CD4-positive, alpha-beta memory T cell (primary cell): ENCODE results near the gene FAM229A. TPM values are rescaled to one million over a fixed set of nuclear protein-coding genes. Genes with fewer than 3 reads are reported as not detected.
"Not testable (repeated sequence)": the region's sequence is repeated elsewhere in the genome, so short reads cannot be mapped to it uniquely, and the experiment has no call there.

Source experiments
- CTCF ChIA-PET: fragments of 350-600 bp; sonication (Branson Sonifier 250); formaldehyde crosslinking; loops from one replicate; lab custom pipeline; 2021; ENCODE audit warnings: inconsistent platforms; ENCODE audit not compliant: partially characterized antibody; lab: Charles Lee
- POLR2A ChIA-PET: fragments of 350-600 bp; sonication (Branson Sonifier 250); formaldehyde crosslinking; loops from one replicate; lab custom pipeline; 2021; ENCODE audit not compliant: partially characterized antibody; lab: Charles Lee
- DNase-seq, 5 donors: peaks; one replicate each; pipeline versions ENCODE4 v3.0.0 to v3.0.0-alpha.2; 2020 to 2022; ENCODE audit warnings: mixed read lengths in 1 of 5
- H3K27ac ChIP-seq: one replicate; pipeline ENCODE4 v1.7.0; 2013; ENCODE audit warnings: low read depth, low read length
- H3K27me3 ChIP-seq: 2 replicates; pipeline ENCODE4 v1.7.0; 2013; ENCODE audit warnings: mild to moderate bottlenecking, low read length, moderate library complexity; ENCODE audit not compliant: insufficient read depth
- H3K36me3 ChIP-seq: 2 replicates; pipeline ENCODE4 v1.7.0; 2013; ENCODE audit warnings: mild to moderate bottlenecking, low read length, moderate library complexity; ENCODE audit not compliant: insufficient read depth
- H3K4me1 ChIP-seq: 2 replicates; pipeline ENCODE4 v1.7.0; 2013; ENCODE audit warnings: mild to moderate bottlenecking, low read length, moderate library complexity; ENCODE audit not compliant: insufficient read depth
- H3K4me3 ChIP-seq, 2 donors: one replicate each; pipeline ENCODE4 v1.7.0; 2013; ENCODE audit warnings: low read length in 2 of 2, mild to moderate bottlenecking in 1 of 2
- H3K9me3 ChIP-seq, 2 donors: one replicate each; pipeline ENCODE4 v1.7.0; 2013; ENCODE audit warnings: low read length in 2 of 2, control low read depth in 1 of 2; ENCODE audit not compliant: control insufficient read depth in 1 of 2
- H3K27ac Mint-ChIP-seq, 7 donors: one replicate each; pipeline ENCODE4 v1.8.0; 2020 to 2021; ENCODE audit warnings: mixed read lengths in 7 of 7, mild to moderate bottlenecking in 6 of 7, inconsistent platforms in 3 of 7, moderate library complexity in 3 of 7
- H3K27me3 Mint-ChIP-seq, 2 donors: one replicate each; pipeline ENCODE4 v1.8.0; 2020 to 2021; ENCODE audit warnings: mixed read lengths in 2 of 2
- H3K36me3 Mint-ChIP-seq, 2 donors: one replicate each; pipeline ENCODE4 v1.8.0; 2020 to 2021; ENCODE audit warnings: mixed read lengths in 2 of 2, inconsistent platforms in 1 of 2, mild to moderate bottlenecking in 1 of 2
- H3K4me1 Mint-ChIP-seq, 4 donors: one replicate each; pipeline ENCODE4 v1.8.0; 2020 to 2021; ENCODE audit warnings: mixed read lengths in 4 of 4, mild to moderate bottlenecking in 1 of 4
- H3K4me3 Mint-ChIP-seq, 8 donors: one replicate each; pipeline ENCODE4 v1.8.0; 2020 to 2021; ENCODE audit warnings: mixed read lengths in 8 of 8, mild to moderate bottlenecking in 7 of 8, moderate library complexity in 6 of 8, inconsistent platforms in 3 of 8
- H3K9me3 Mint-ChIP-seq, 8 donors: one replicate each; pipeline ENCODE4 v1.8.0; 2020 to 2021; ENCODE audit warnings: mixed read lengths in 8 of 8, mild to moderate bottlenecking in 5 of 8, inconsistent platforms in 3 of 8, moderate library complexity in 1 of 8
- intact Hi-C: fragments of 100-400 bp; cut with micrococcal nuclease; formaldehyde crosslinking; loops from one replicate; pipeline ENCODE4 v1.15.1; 2023
- polyA plus RNA-seq, 2 donors: library from polyadenylated mRNA; unstranded; fragments of 300-500 nt; fragmentation: Illumina TruSeq; gene quantifications; one replicate each; pipeline ENCODE4 v1.2.3, GENCODE V29; 2021
- total RNA-seq, 2 experiments: library from RNA; stranded (reverse); gene quantifications; one replicate each; pipeline ENCODE4 v1.2.3, GENCODE V29; 2021

Gene FAM229A
- total and polyA plus RNA-seq, 4 experiments from 2014 or later, result 0.39 to 34.6 (median 32.2) TPM; not detected in 1

GRCh38 chr1:32356478-32356877 is 5.8 kb downstream of the FAM229A start:
- Histone ChIP-seq H3K9me3 (no peaks in the 10 kb centered on the region), H3K27ac (no peak overlapping the region), H3K27me3 (no peaks in the 10 kb centered on the region), H3K36me3 (no peaks in the 10 kb centered on the region), H3K4me1 (peaks cover 17% of the 10 kb centered on the region), H3K4me3 (no peak overlapping the region)
- H3K27me3 Mint-ChIP-seq, result peaks cover 3% of the 10 kb centered on the region in 2 donors
- ChIA-PET CTCF (no interaction called here), POLR2A (interaction anchor here (12.7 kb wide), 1 partner anchor 20 kb away, joined by 173 read pairs; the partner anchor contains the start of gene MARCKSL1)
- H3K4me3 Mint-ChIP-seq, result no peak overlapping the region
- H3K9me3 Mint-ChIP-seq, result peaks cover 0 to 3% (median 0%) of the 10 kb centered on the region in 8 donors
- DNase-seq, result no peak
- H3K4me1 Mint-ChIP-seq, result peaks cover 12 to 45% (median 23%) of the 10 kb centered on the region in 4 donors
- no peaks in the 10 kb centered on the region for H3K36me3 Mint-ChIP-seq
- intact Hi-C loops, result no loop called here
- H3K27ac Mint-ChIP-seq, result peak overlapping the region in 1 of 7 donors; percentile 10

- H3K9me3 ChIP-seq, intact Hi-C loops, H3K27me3 Mint-ChIP-seq, H3K4me3 ChIP-seq, H3K27me3 ChIP-seq, H3K4me3 Mint-ChIP-seq, H3K27ac Mint-ChIP-seq, DNase-seq, H3K36me3 Mint-ChIP-seq, H3K9me3 Mint-ChIP-seq, H3K36me3 ChIP-seq, H3K27ac ChIP-seq: not testable (repeated sequence)
- H3K4me1 Mint-ChIP-seq, result peaks cover 10 to 46% (median 22%) of the 10 kb centered on the region in 4 donors
- H3K4me1 ChIP-seq, result peaks cover 19% of the 10 kb centered on the region
- POLR2A ChIA-PET, result interaction anchor here (0.5 to 12.7 kb wide), 3 partner anchors 16 to 281 kb away, joined by 3 to 173 read pairs (median 3); partner anchors contain the start of gene MARCKSL1
- CTCF ChIA-PET, result interaction anchor here (1.0 kb wide), 1 partner anchor 16 kb away, joined by 4 read pairs; no protein-coding TSS in a partner anchor
These were observed 6.5 kb downstream of the FAM229A start for GRCh38 chr1:32355778-32356177.

GRCh38 chr1:32353886-32354570 is 8.3 kb downstream of the FAM229A start:
- Histone ChIP-seq H3K36me3 (no peaks in the 10 kb centered on the region), H3K27ac (no peak overlapping the region), H3K27me3 (no peaks in the 10 kb centered on the region), H3K4me1 (peaks cover 26% of the 10 kb centered on the region), H3K9me3 (no peaks in the 10 kb centered on the region), H3K4me3 (no peak overlapping the region)
- Mint-ChIP-seq H3K27ac (peak overlapping the region; percentile 19 to 88 (median 48)), H3K4me1 (peaks cover 18 to 48% (median 26%) of the 10 kb centered on the region in 4 donors), H3K36me3 (no peaks in the 10 kb centered on the region), H3K4me3 (peak overlapping the region; percentile 30 to 73 (median 61)), H3K9me3 (peaks cover 0 to 1% (median 0%) of the 10 kb centered on the region in 8 donors), H3K27me3 (no peaks in the 10 kb centered on the region)
- ChIA-PET CTCF (interaction anchor here (1.2 to 1.4 kb wide), 2 partner anchors 18 to 105 kb away, joined by 4 to 5 read pairs; no protein-coding TSS in a partner anchor), POLR2A (interaction anchor here (0.5 to 12.7 kb wide), 6 partner anchors 9 to 281 kb away, joined by 3 to 173 read pairs (median 3); partner anchors contain the start of genes MARCKSL1 and TMEM39B)
- intact Hi-C loops, result no loop called here
- DNase-seq, result no peak

- intact Hi-C loops, result no loop called here
- H3K4me3 ChIP-seq, result no peak overlapping the region
- H3K27me3 ChIP-seq, result no peaks in the 10 kb centered on the region
- ChIA-PET POLR2A (interaction anchor here (0.8 to 12.7 kb wide), 4 partner anchors 17 to 281 kb away, joined by 3 to 173 read pairs (median 8); partner anchors contain the start of genes LCK, MARCKSL1 and TMEM39B), CTCF (interaction anchor here (1.2 to 3.5 kb wide), 4 partner anchors 19 to 138 kb away, joined by 4 to 10 read pairs (median 5); no protein-coding TSS in a partner anchor)
- no peaks in the 10 kb centered on the region for H3K9me3 ChIP-seq
- peaks cover 32% of the 10 kb centered on the region for H3K4me1 ChIP-seq
- H3K27ac Mint-ChIP-seq, result peak overlapping the region; percentile 24 to 88 (median 60)
- H3K4me1 Mint-ChIP-seq, result peaks cover 19 to 54% (median 32%) of the 10 kb centered on the region in 4 donors
- no peaks in the 10 kb centered on the region for H3K27me3 Mint-ChIP-seq
- no peaks in the 10 kb centered on the region for H3K36me3 ChIP-seq
- peaks cover 0 to 1% (median 0%) of the 10 kb centered on the region in 8 donors for H3K9me3 Mint-ChIP-seq
- peak overlapping the region in 7 of 8 donors; percentile 50 to 74 (median 67) for H3K4me3 Mint-ChIP-seq
- peak in 1 of 5 donors; percentile 30 for DNase-seq
- no peak overlapping the region for H3K27ac ChIP-seq
- no peaks in the 10 kb centered on the region for H3K36me3 Mint-ChIP-seq
These were observed 8.9 kb downstream of the FAM229A start for GRCh38 chr1:32353431-32353830.

- peaks cover 21 to 55% (median 36%) of the 10 kb centered on the region in 4 donors for H3K4me1 Mint-ChIP-seq
- POLR2A ChIA-PET, result interaction anchor here (1.4 to 12.7 kb wide), 6 partner anchors 16 to 147 kb away, joined by 3 to 173 read pairs (median 11); partner anchors contain the start of genes HDAC1, IQCC, LCK and MARCKSL1
- no peak overlapping the region for H3K27ac ChIP-seq
These were observed 9.4 kb downstream of the FAM229A start for GRCh38 chr1:32352831-32353383.

GRCh38 chr1:32352239-32352745 is 10.0 kb downstream of the FAM229A start:
- peaks cover 37% of the 10 kb centered on the region for H3K4me1 ChIP-seq
- H3K27ac Mint-ChIP-seq, result peak overlapping the region; percentile 10 to 72 (median 59)
- no peaks in the 10 kb centered on the region for H3K27me3 Mint-ChIP-seq
- H3K27me3 ChIP-seq, result no peaks in the 10 kb centered on the region
- POLR2A ChIA-PET, result interaction anchor here (1.1 to 12.7 kb wide), 12 partner anchors 8 to 172 kb away, joined by 3 to 173 read pairs (median 8); partner anchors contain the start of genes HDAC1, IQCC, LCK and MARCKSL1
- peak overlapping the region in 1 of 2 donors; percentile 65 for H3K4me3 ChIP-seq
- intact Hi-C loops, result no loop called here
- DNase-seq, result no peak
- H3K27ac ChIP-seq, result peak overlapping the region; percentile 71
- H3K36me3 ChIP-seq, result no peaks in the 10 kb centered on the region
- H3K36me3 Mint-ChIP-seq, result no peaks in the 10 kb centered on the region
- CTCF ChIA-PET, result interaction anchor here (1.0 to 3.5 kb wide), 7 partner anchors 12 to 137 kb away, joined by 3 to 10 read pairs (median 4); partner anchors contain the start of gene MARCKSL1
- H3K9me3 ChIP-seq, result no peaks in the 10 kb centered on the region
- H3K4me3 Mint-ChIP-seq, result peak overlapping the region; percentile 64 to 86 (median 75)
- H3K4me1 Mint-ChIP-seq, result peaks cover 21 to 56% (median 37%) of the 10 kb centered on the region in 4 donors
- H3K9me3 Mint-ChIP-seq, result peaks cover 0 to 1% (median 0%) of the 10 kb centered on the region in 8 donors

More at GRCh38 chr1:32352831-32353383, 9.4 kb downstream of the FAM229A start:
- Mint-ChIP-seq H3K4me3 (peak overlapping the region; percentile 45 to 86 (median 75)), H3K27ac (peak overlapping the region in 4 of 7 donors; percentile 43 to 72 (median 54)), H3K36me3 (no peaks in the 10 kb centered on the region), H3K9me3 (peaks cover 0 to 1% (median 0%) of the 10 kb centered on the region in 8 donors), H3K27me3 (no peaks in the 10 kb centered on the region)
- H3K36me3 ChIP-seq, result no peaks in the 10 kb centered on the region
- H3K4me1 ChIP-seq, result peaks cover 37% of the 10 kb centered on the region
- H3K9me3 ChIP-seq, result no peaks in the 10 kb centered on the region
- no peaks in the 10 kb centered on the region for H3K27me3 ChIP-seq
- CTCF ChIA-PET, result interaction anchor here (1.0 to 3.5 kb wide), 6 partner anchors 12 to 137 kb away, joined by 3 to 10 read pairs (median 4); partner anchors contain the start of gene MARCKSL1
- DNase-seq, result peak in 1 of 5 donors; percentile 30
- intact Hi-C loops, result no loop called here
- no peak overlapping the region for H3K4me3 ChIP-seq
